ENCODE measurements around the gene DTNB.
A peak's percentile ranks its signal among the peaks of the same experiment; 100 is the strongest.

The DTNB gene

DNA sequence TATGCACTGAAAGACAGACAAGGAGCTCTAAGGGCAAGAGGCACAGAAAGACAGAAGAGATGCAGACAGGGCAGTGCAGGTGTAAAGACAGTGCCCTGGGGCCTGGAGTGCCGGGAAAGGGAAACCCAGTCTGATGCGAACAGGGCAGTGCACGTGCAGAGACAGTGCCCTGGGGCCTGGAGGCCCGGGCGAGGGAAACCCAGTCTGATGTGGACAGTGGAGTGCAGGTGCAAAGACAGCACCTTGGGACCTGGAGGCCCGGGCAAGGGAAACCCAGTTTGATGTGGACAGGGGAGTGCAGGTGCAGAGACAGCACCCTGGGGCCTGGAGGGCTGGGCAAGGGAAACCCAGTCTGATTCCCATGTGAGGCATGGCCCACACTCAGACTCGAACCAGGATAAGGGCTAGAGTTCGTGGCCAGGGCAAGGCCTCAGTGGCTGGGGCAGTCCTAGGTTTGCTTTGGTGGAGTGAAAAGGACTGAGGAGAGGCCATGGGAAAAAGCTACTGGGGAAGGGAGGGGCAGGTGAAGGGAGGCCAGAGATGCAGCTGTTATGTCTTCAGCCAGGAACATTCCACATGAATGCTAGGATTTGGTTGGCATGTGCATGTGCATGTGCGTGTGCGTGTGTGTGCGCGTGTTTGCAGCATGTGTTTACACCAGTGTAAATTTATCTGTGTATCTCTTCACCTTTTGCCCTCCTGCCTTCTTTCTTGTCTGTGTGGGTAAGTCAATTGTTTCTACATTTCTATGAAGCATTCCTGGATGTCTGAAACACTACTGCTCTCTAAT, 292.6 kb downstream of the DTNB start:
- no peak for DNase-seq (ENCODE audit: low read depth)
- H3K4me3 ChIP-seq (ENCODE audit: control insufficient read depth, low read depth, low read length) = no peak overlapping the region
- TF ChIP-seq, protein P1, sequence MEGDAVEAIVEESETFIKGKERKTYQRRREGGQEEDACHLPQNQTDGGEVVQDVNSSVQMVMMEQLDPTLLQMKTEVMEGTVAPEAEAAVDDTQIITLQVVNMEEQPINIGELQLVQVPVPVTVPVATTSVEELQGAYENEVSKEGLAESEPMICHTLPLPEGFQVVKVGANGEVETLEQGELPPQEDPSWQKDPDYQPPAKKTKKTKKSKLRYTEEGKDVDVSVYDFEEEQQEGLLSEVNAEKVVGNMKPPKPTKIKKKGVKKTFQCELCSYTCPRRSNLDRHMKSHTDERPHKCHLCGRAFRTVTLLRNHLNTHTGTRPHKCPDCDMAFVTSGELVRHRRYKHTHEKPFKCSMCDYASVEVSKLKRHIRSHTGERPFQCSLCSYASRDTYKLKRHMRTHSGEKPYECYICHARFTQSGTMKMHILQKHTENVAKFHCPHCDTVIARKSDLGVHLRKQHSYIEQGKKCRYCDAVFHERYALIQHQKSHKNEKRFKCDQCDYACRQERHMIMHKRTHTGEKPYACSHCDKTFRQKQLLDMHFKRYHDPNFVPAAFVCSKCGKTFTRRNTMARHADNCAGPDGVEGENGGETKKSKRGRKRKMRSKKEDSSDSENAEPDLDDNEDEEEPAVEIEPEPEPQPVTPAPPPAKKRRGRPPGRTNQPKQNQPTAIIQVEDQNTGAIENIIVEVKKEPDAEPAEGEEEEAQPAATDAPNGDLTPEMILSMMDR (IDR thresholded peaks at IDR 0.05; ENCODE audit: control insufficient read depth, insufficient read depth, low read depth, low read length, missing control alignments) = no peak

DNA sequence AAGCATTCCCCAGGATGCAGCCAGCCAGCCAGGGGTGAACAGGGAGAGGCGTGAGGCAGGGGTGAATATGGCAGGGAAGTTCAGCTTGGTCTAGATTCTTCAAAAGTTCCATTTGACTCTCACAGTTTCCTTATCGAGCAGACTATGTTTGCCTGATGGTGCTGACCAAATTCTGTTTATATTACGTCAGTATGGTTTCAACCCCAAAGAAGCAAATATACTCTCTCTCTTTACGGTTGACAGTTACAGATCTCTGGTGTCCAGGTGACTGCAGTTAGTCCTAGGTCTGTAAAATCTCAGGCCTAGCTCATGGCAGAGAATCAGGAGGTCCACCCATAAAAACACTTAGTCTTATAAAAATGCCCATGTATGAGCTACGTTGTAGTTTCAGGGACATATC, 293.4 kb downstream of the DTNB start:
- TF ChIP-seq, protein P1 (IDR thresholded peaks at IDR 0.05; ENCODE audit: control insufficient read depth, insufficient read depth, low read depth, low read length, missing control alignments) = no peak
- H3K4me3 ChIP-seq (ENCODE audit: control insufficient read depth, low read depth, low read length) = no peak overlapping the region
- no peak for DNase-seq (ENCODE audit: low read depth)

DNA sequence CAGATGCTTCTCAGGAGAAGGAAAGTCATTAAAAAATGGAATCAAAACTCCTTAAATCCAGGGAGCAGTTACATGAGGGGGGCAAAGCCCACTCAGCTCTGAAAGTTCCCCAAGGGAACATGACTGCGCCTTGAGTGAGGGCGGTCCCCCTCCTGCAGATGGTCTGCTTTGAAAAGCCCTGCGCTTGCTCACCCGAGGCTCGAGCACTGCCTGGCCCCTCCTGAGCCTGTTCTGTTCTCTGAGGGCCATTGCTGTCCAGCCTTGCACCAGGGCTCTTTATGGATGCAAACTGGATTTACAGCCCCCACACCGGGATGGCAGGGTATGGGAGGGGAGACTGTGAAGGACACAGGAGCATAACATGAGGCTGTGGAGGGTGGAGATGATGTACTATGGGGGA, 293.8 kb downstream of the DTNB start:
- TF ChIP-seq, protein P1 (IDR thresholded peaks at IDR 0.05; ENCODE audit: control insufficient read depth, insufficient read depth, low read depth, low read length, missing control alignments) = no peak
- H3K4me3 ChIP-seq (ENCODE audit: control insufficient read depth, low read depth, low read length) = no peak overlapping the region
- DNase-seq (ENCODE audit: low read depth) = no peak

DNA sequence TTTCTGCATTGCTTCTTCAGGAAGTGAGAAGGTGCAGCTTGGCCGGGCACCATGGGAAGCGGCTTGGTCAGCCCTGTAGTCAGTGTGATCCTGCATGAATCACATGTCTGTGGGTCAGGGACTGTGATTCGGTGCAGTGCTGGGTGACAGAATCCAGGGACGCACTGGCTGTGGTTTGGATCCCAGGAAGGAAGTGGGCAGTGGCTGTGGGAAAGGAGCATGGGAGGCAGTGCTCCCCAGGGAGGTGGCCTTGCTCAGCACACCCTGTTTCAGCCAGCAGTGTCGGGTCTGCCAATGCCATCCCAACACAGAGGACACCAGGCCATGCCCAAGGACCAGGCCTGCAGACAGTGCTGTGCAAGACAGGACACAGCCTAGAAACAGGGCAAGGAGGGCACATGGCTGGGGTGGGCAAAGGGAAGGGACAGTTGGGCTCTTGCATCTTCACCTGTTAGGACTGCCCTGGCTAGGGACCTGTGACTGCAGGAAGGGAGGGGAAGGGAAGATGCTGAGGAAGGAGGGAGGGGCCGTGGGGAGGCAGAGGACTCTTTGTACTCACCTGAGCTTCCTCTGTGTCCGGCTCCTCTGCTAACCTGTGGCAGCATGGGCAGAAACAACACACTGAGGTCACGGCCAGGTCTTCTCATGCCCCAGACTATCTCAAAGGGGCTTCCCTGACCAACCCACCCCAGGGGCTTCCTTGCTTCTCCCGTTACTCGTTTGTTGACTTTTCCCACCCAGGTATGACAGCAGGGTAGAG, 294.5 kb downstream of the DTNB start:
- H3K4me3 ChIP-seq (ENCODE audit: control insufficient read depth, low read depth, low read length) = no peak overlapping the region
- TF ChIP-seq, protein P1 (IDR thresholded peaks at IDR 0.05; ENCODE audit: control insufficient read depth, insufficient read depth, low read depth, low read length, missing control alignments) = no peak
- no peak for DNase-seq (ENCODE audit: low read depth)

DNA sequence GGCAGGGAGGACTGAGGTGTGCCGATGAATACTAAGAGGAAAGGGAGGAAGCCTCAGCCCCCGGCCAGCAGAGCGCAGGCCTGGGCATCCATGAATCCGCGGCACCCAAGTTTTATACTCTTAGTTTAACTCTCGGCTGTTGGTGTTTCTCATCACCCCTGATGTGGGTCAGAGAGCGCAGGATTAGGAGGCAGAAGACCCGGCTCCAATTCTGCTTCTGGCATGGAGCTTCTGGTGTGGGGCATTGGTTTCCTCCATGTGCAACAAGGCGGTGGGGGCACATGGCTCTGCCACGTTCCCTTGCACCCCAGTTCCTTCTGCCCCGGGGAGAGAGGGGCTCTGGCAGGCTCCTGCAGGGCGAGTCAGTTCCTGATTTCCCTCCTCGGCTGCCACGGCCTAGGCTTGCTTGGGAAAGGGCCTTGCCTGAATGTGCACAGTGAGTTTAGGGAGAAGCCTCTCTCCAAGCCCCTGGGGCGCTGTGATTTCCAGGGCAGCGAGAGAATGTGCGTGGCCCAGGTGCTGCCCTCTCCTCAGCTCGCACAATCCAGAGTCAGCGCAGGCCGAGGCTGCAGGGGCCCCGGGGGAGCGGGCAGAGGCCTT, 295.5 kb downstream of the DTNB start:
- H3K4me3 ChIP-seq (ENCODE audit: control insufficient read depth, low read depth, low read length) = no peak overlapping the region
- TF ChIP-seq, protein P1 (IDR thresholded peaks at IDR 0.05; ENCODE audit: control insufficient read depth, insufficient read depth, low read depth, low read length, missing control alignments) = no peak
- no peak for DNase-seq (ENCODE audit: low read depth)

DNA sequence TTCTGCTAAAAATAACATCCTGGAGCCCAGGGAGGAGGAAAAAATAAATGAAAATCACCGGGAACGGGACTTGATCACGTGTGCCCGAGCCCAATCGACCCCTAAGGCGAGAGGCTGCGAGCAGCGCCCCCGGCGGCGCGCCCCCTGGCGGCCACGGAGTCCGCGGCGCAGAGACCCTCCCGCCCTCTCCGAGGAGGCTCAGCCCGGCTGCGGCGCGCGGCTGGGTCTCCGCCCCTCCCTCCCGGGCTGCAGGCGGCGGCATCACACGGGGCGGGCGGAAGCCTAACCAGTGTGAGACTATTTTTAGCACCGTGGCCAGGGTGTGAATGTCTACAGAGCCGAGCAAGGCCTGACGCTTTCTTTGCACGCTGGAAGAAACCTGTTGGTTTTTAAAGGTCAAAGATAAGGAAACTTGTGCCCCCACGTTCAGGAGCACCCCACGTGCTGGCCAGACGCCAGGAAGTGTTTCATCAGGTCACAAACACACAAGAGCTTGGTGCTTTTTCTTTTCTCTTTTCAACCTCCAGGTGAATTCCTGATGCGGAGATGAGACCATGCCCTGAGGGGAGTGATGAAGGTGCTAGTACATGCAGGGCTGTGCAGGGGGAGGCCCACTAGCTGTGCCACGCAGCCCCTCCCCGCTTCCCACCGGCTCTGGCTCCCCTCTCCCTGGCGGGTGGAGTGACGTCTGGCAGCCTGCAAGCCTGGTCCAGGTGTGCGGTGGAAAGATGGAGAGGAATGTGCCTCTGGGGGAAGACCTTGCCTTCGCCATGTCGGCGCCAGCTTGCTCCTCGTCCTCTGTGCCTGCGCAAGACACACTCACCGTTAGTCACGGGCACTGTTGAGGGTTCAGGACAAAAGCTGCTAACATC, 296.4 kb downstream of the DTNB start:
- H3K4me3 ChIP-seq (ENCODE audit: control insufficient read depth, low read depth, low read length) = peak overlapping the region; percentile 15
- peak; percentile 21 for DNase-seq (ENCODE audit: low read depth)
- TF ChIP-seq, protein P1 (IDR thresholded peaks at IDR 0.05; ENCODE audit: control insufficient read depth, insufficient read depth, low read depth, low read length, missing control alignments) = peak; percentile 61
